CD4-positive, alpha-beta T cell treated with Interleukin-6 at 100 ng/mL for 8 hours (primary cell): Measurements from ENCODE around the gene RNF125.
A peak's percentile ranks its signal among the peaks of the same experiment; 100 is the strongest.

Experiments used
- DNase-seq: peaks from one replicate; pipeline ENCODE4 v3.0.0-alpha.2; 2020; ENCODE audit warnings: mixed read lengths, low spot score

RNF125 gene

DNA sequence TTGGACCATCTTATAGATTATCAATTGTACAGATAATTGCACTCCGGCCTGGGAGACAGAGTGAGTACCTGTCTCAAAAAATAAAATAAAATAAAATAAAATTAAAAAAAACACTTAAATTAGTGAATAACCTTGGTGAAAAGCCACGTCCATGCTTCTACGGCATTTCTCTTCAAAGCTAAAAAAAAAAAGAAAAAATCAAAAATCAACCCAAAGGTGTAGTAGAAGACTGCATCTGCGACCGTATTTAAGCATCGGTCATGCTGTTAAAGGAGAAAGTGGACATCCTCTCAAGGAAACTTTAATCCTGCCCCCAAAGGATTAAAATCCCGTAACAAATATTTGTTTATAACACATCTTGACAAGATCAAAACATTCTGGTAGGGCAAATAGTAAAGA lies 72.7 kb downstream of the RNF125 start:
- DNase-seq = no peak

- DNase-seq = peak; percentile 82
Observed at GRCh38 chr18:32091724-32092421, 73.2 kb downstream of the RNF125 start, which contains the start of gene RNF138. RNF138 (plus strand) TSS chr18:32091874; CDS start chr18:32092777, 903 bp downstream.

DNA sequence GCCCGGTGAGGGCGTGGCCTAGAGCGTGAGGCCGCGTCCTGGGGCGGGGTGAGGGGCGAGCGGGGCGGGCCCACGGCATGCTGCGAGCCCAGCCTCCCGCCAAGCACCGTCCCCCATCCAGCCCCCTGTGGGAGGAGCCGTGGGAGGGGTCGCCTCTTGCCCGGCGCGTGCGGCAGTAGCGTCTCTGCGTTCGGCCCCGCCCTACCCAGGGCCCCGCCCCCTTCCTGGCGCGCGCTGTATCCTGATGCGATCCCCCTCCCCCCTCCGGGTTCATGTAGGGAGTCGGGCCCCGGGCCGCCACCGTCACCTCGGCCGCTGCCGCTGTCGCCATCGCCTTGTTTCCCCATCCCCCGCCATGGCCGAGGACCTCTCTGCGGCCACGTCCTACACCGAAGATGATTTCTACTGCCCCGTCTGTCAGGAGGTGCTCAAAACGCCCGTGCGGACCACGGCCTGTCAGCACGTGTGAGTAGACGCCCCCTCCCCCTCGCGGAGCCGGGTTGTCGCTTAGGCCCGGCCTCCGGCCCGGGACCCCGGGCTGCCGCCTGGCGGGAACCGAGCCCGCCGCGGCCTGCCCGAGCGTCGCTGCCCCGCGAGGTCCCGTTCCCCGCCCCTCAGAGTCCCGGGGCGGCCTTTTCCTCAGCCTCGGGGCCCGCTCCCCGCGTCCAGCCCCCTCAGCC lies 73.9 kb downstream of the RNF125 start:
- peak; percentile 100 for DNase-seq

DNA sequence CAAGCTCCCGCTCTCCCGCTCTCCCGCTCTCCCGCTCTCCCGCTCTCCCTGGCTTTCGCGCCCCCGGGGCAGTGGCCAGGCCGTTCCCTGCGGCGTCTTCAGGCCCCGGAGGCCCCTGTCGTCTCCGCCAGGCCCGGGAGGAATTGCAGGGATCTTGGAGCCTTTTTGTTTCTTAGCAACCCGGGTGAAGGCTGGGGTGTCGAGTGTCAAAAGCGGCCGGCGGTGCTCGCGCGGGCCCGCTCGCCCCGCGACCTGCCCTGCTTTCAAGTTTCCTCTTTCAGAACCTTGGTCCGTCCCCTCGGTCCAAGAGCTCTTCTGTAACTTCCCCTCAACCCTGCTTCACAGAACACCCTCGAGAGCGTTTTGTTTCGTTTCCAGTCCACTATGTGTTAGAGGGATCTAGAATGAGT lies 74.5 kb downstream of the RNF125 start:
- peak; percentile 36 for DNase-seq

DNA sequence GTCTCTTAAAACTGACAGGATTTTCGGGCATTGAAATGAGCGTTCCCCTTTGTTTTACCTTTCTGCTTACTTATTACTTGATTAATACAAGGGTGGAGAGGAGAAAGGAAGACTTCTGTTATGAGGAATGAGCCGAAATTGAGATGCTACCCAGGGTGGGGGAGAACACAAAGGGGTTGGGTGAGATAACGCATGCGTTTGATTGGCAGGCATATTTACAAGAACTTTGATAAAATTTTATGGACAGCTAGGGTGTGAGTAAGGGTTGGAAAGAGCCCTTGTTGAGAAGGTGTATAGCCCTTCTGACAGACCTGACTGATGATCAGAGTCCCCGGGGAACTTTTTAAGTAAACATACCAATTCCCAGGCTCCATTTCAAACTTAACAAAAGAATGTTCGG lies 74.9 kb downstream of the RNF125 start:
- DNase-seq = no peak

GRCh38 chr18:32095192-32095899 lies 76.7 kb downstream of the RNF125 start:
- no peak for DNase-seq

- DNase-seq = no peak
Observed at GRCh38 chr18:32095900-32096229, 77.2 kb downstream of the RNF125 start.

GRCh38 chr18:32096946-32097345 lies 78.3 kb downstream of the RNF125 start:
- no peak for DNase-seq

- no peak for DNase-seq
Observed at GRCh38 chr18:32104516-32104915, 85.9 kb downstream of the RNF125 start.

- no peak for DNase-seq
Observed at GRCh38 chr18:32110005-32110404, 91.4 kb downstream of the RNF125 start.

DNA sequence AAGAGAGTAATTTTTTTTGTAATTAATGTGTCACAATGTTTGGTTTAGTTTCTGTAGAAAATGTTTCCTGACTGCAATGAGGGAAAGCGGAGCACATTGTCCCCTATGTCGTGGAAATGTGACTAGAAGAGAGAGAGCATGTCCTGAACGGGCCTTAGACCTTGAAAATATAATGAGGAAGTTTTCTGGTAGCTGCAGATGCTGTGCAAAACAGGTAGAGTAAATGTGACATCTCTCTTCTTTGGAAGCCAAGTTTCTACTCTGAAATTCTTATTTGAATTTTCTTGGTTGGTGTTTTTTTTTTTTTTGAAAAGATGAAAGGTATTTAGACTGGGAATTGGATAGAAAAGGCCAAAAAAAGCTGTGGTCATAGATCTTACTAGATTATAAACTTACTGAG lies 93.1 kb downstream of the RNF125 start:
- no peak for DNase-seq

DNA sequence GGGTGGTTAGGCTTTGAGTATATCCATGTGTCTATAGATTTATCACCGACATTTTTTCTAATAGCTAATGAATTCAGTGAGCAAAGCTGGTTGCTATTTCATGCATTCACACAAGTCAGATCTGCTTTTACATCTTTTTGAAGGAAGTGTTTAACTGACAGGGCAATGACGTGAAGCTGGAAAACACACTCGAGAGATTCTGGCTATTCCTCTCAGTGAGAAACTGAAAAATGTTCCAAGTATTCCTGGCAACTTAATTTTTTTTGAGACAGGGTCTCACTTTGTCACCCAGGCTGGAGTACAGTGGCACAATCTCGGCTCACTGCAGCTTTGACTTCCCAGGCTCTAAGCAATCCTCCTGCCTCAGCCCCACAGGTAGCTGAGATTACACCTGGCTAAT lies 94.2 kb downstream of the RNF125 start:
- no peak for DNase-seq

DNA sequence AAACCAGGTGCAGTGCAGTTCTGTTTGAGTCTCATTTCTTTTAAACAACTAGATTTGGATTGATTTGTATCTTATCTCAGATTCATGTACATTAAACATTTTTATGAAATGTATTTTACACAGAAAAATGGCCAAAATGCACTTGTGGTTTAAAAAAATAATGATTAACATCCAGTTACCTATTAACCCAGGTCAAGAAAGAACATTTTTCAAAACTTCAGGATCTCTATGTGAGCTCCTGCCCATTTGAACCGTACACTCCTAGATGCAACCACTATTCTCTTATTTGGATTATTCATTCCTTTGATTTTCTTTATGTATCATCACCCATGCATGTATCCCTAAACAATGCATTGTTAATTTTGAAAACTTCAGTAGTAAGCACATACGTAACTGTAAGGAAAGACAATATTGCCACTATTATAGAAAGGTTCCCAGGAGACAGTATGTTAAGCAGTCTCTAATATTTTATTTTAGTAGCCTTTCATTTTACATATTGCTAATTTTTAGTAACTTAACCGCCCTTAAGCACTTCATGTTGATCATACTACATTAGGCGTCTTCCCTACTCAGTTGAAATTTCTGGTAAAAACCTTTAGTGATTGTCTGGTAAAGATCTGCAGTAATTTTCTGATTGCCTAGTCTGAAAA lies 95.8 kb downstream of the RNF125 start:
- no peak for DNase-seq

- DNase-seq = no peak
Observed at GRCh38 chr18:32122039-32122438, 103.4 kb downstream of the RNF125 start.
